ENCODE data around the gene B3GNT7. TPM values are rescaled to one million over a fixed set of nuclear protein-coding genes. Genes with fewer than 3 reads are reported as not detected.

Gene B3GNT7
- total and polyA plus RNA-seq, 7 donors: 2.9 to 40.9 (median 5.0) TPM

DNA sequence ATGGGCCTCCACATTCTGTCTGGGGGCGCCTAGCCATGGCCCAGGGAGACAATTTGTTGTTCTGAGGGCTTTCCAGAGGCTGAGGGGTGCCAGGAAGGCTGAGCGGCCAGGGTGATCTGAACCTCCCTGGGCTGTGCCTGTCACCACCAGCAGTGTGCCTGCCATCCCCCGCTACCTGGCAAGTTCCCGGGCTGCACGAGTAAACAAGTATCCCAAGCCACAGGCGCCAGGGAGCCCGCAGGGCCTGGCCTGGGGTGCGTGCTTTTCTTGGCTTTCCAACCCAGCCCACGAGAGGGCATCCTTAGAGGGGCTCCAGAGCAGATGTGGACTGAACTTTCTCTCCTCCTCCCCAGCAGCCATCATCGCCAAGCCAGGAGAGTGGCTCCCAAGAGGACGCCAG, 35.1 kb upstream of the B3GNT7 start:
- 94% methylated on average over 11 of the region's 11 CpGs for whole genome bisulfite sequencing, 2 donors
- intact Hi-C loops (cut with DNase I): no loop called here

GRCh38 chr2:231360881-231361371, 34.6 kb upstream of the B3GNT7 start:
- H3K27me3 ChIP-seq: no peaks in the 10 kb centered on the region
- peaks cover 0 to 18% (median 14%) of the 10 kb centered on the region in 4 donors for H3K4me1 ChIP-seq
- H3K36me3 ChIP-seq: peaks cover 0 to 44% (median 15%) of the 10 kb centered on the region in 4 donors
- peak overlapping the region in 1 of 4 donors; percentile 52 for H3K27ac ChIP-seq
- DNase-seq: peak; percentile 52
- 94 to 95% methylated on average over 13 of the region's 13 CpGs for WGBS, 2 donors
- no peak overlapping the region for H3K4me3 ChIP-seq
- no peaks in the 10 kb centered on the region for H3K9me3 ChIP-seq
- intact Hi-C loops (cut with DNase I): no loop called here
- TF ChIP-seq EP300 (IDR thresholded peaks at IDR 0.05) (no peak), POLR2AphosphoS5 (IDR thresholded peaks at IDR 0.05) (no peak), CTCF (IDR thresholded peaks at IDR 0.05) (no peak), POLR2A (IDR thresholded peaks at IDR 0.05) (no peak)

More for the DNA sequence above, 35.1 kb upstream of the B3GNT7 start:
- peaks cover 0 to 44% (median 15%) of the 10 kb centered on the region in 4 donors for H3K36me3 ChIP-seq
- H3K27me3 ChIP-seq: no peaks in the 10 kb centered on the region
- no peak for TF ChIP-seq POLR2A (IDR thresholded peaks at IDR 0.05)
- no peak for TF ChIP-seq EP300 (IDR thresholded peaks at IDR 0.05)
- TF ChIP-seq POLR2AphosphoS5 (IDR thresholded peaks at IDR 0.05): no peak
- no peak for TF ChIP-seq CTCF (IDR thresholded peaks at IDR 0.05)
- H3K4me3 ChIP-seq: no peak overlapping the region
- DNase-seq: peak; percentile 56
- H3K9me3 ChIP-seq: no peaks in the 10 kb centered on the region
- H3K4me1 ChIP-seq: peaks cover 0 to 21% (median 14%) of the 10 kb centered on the region in 4 donors
- no peak overlapping the region for H3K27ac ChIP-seq

- peak overlapping the region in 2 of 4 donors; percentile 33 to 52 for H3K27ac ChIP-seq
- no peak overlapping the region for H3K4me3 ChIP-seq
- H3K4me1 ChIP-seq: peaks cover 0 to 12% (median 11%) of the 10 kb centered on the region in 4 donors
- no peaks in the 10 kb centered on the region for H3K27me3 ChIP-seq
- intact Hi-C loops (cut with DNase I): no loop called here
- peaks cover 0 to 39% (median 15%) of the 10 kb centered on the region in 4 donors for H3K36me3 ChIP-seq
- TF ChIP-seq EP300 (IDR thresholded peaks at IDR 0.05) (no peak), POLR2A (IDR thresholded peaks at IDR 0.05) (no peak), CTCF (IDR thresholded peaks at IDR 0.05) (no peak), POLR2AphosphoS5 (IDR thresholded peaks at IDR 0.05) (no peak)
- WGBS, 2 donors: 63 to 83% methylated on average over 12 of the region's 12 CpGs
- DNase-seq: peak; percentile 64
- H3K9me3 ChIP-seq: no peaks in the 10 kb centered on the region
These were observed 33.6 kb upstream of the B3GNT7 start for GRCh38 chr2:231361701-231362554.

- peak overlapping the region in 2 of 4 donors; percentile 33 to 52 for H3K27ac ChIP-seq
- peaks cover 0 to 12% (median 11%) of the 10 kb centered on the region in 4 donors for H3K4me1 ChIP-seq
- WGBS, 2 donors: 74 to 87% methylated on average over 9 of the region's 9 CpGs
- H3K36me3 ChIP-seq: peaks cover 0 to 32% (median 15%) of the 10 kb centered on the region in 4 donors
- no peak overlapping the region for H3K4me3 ChIP-seq
- intact Hi-C loops (cut with DNase I): no loop called here
- no peaks in the 10 kb centered on the region for H3K9me3 ChIP-seq
- DNase-seq: peak; percentile 48
- no peaks in the 10 kb centered on the region for H3K27me3 ChIP-seq
- TF ChIP-seq POLR2A (IDR thresholded peaks at IDR 0.05) (no peak), POLR2AphosphoS5 (IDR thresholded peaks at IDR 0.05) (no peak), CTCF (IDR thresholded peaks at IDR 0.05) (no peak), EP300 (IDR thresholded peaks at IDR 0.05) (no peak)
These were observed 32.8 kb upstream of the B3GNT7 start for GRCh38 chr2:231362555-231363184.
